Breast epithelium (tissue), 4 donors: ENCODE data around the gene RPP38. TPM values are rescaled to one million over a fixed set of nuclear protein-coding genes. Genes with fewer than 3 reads are reported as not detected.

Source experiments
- DNase-seq, 2 donors: peaks; one replicate each; pipeline ENCODE4 v3.0.0-alpha.2; 2019; ENCODE audit warnings: low spot score in 2 of 2
- H3K27ac ChIP-seq, 2 donors: fragments of 200-600 bp; sonication (generic) in 1 of 2; one replicate each; pipeline ENCODE4 v1.5.1; 2016 to 2019; ENCODE audit warnings: mild to moderate bottlenecking in 1 of 2
- H3K27me3 ChIP-seq, 2 donors: fragments of 200-600 bp; sonication (generic) in 1 of 2; one replicate each; pipeline versions ENCODE4 v1.5.1 to v1.6.0; 2017 to 2019; ENCODE audit warnings: control low read depth in 1 of 2, mild to moderate bottlenecking in 1 of 2
- H3K36me3 ChIP-seq: fragments of 200-600 bp; one replicate; pipeline ENCODE4 v1.5.1; 2019
- H3K4me1 ChIP-seq, 2 donors: fragments of 200-600 bp; sonication (generic); one replicate each; pipeline ENCODE4 v1.5.1; 2016 to 2019; ENCODE audit warnings: control low read depth in 1 of 2
- H3K4me3 ChIP-seq, 3 donors: fragments of 200-600 bp; sonication (generic); 1 replicate in 2 of 3; 2 replicates in 1 of 3; pipeline ENCODE4 v1.5.1; 2016 to 2019; ENCODE audit warnings: mild to moderate bottlenecking in 3 of 3, moderate library complexity in 2 of 3
- H3K9me3 ChIP-seq, 2 donors: fragments of 200-600 bp; sonication (generic) in 1 of 2; one replicate each; pipeline ENCODE4 v1.5.1; 2016 to 2019; ENCODE audit warnings: control low read depth in 1 of 2
- CTCF ChIP-seq, 3 donors: fragments of 450-650 bp; IDR thresholded peaks; one replicate each; pipeline ENCODE4 v1.5.1; 2016 to 2017; ENCODE audit warnings: antibody characterized with exemption in 3 of 3, mild to moderate bottlenecking in 3 of 3, moderate library complexity in 3 of 3
- POLR2A ChIP-seq: fragments of 450-650 bp; IDR thresholded peaks from one replicate; pipeline ENCODE4 v1.6.1; 2016; ENCODE audit warnings: antibody characterized with exemption, mild to moderate bottlenecking, moderate library complexity
- POLR2AphosphoS5 ChIP-seq, 3 donors: sonication (generic); formaldehyde crosslinking; IDR thresholded peaks; one replicate each; pipeline ENCODE4 v1.6.1; 2017; ENCODE audit warnings: antibody characterized with exemption in 3 of 3
- intact Hi-C: fragments of 100-400 bp; cut with DNase I; formaldehyde crosslinking; loops from one replicate; pipeline ENCODE4 v1.15.1; 2023; ENCODE audit warnings: low total_unique reads
- total RNA-seq, 3 donors: library from RNA; depleted of rRNA; stranded (reverse); fragments of >200 nt; gene quantifications; one replicate each; pipeline ENCODE4 v1.1.0, GENCODE V29; 2016

RPP38 gene
- total RNA-seq, 3 donors from 2014 or later: 10.6 to 17.4 (median 16.8) TPM

DNA sequence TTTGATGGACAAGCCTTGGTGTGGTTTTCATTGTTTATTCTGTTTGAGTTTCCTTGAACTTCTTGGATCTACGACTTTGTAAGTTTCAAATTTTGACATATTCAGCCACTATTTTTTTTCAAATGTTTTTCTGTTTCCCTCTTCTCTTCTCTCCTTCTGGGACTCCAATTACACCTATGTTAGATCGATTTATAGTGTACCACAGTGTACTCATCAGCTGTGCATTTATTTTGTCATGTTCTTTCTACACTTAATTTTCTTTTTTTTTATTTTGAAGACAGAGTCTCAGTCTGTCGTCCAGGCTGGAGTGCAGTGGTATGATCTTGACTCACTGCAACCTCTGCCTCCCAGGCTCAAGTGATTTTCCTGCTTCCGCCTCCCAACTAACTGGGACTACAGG, 37.2 kb upstream of the RPP38 start:
- intact Hi-C loops: no loop called here
- Histone ChIP-seq H3K9me3 (peaks cover 0 to 21% of the 10 kb centered on the region in 2 donors), H3K27me3 (no peaks in the 10 kb centered on the region), H3K4me1 (no peaks in the 10 kb centered on the region), H3K4me3 (no peak overlapping the region), H3K36me3 (no peaks in the 10 kb centered on the region), H3K27ac (no peak overlapping the region)
- DNase-seq: no peak
- TF ChIP-seq POLR2AphosphoS5 (IDR thresholded peaks at IDR 0.05) (no peak), POLR2A (no peak), CTCF (IDR thresholded peaks at IDR 0.05) (no peak)

DNA sequence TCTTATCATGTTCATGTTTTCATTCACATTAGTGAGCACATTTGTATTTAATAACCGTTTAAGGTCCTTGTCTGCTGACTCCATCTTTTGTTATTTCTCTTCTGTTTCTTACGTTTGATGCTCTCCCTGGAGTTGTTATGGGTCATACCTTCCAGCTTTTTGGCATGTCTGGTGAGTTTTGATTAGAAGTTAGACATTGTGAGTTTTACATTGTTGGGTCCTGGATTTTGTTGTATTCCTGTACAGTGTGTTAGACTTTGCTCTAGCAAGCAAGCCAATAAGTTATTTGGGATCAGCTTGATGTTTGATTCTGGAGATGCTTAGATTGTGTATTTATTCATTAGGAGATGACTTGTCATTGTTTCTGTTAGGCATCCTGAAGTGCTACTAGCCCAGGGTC, 36.5 kb upstream of the RPP38 start:
- Histone ChIP-seq H3K27me3 (no peaks in the 10 kb centered on the region), H3K4me1 (no peaks in the 10 kb centered on the region), H3K9me3 (peaks cover 0 to 25% of the 10 kb centered on the region in 2 donors), H3K36me3 (no peaks in the 10 kb centered on the region), H3K27ac (no peak overlapping the region), H3K4me3 (no peak overlapping the region)
- intact Hi-C loops: no loop called here
- no peak for DNase-seq
- TF ChIP-seq POLR2AphosphoS5 (IDR thresholded peaks at IDR 0.05): no peak
- no peak for TF ChIP-seq POLR2A
- no peak for TF ChIP-seq CTCF (IDR thresholded peaks at IDR 0.05)

GRCh38 chr10:15067154-15067553, 30.0 kb upstream of the RPP38 start:
- Histone ChIP-seq H3K27ac (no peak overlapping the region), H3K36me3 (no peaks in the 10 kb centered on the region), H3K4me3 (no peak overlapping the region), H3K27me3 (no peaks in the 10 kb centered on the region), H3K9me3 (peaks cover 0 to 6% of the 10 kb centered on the region in 2 donors), H3K4me1 (no peaks in the 10 kb centered on the region)
- intact Hi-C loops: no loop called here
- TF ChIP-seq POLR2AphosphoS5 (IDR thresholded peaks at IDR 0.05) (no peak), POLR2A (no peak), CTCF (IDR thresholded peaks at IDR 0.05) (no peak)
- DNase-seq: no peak

DNA sequence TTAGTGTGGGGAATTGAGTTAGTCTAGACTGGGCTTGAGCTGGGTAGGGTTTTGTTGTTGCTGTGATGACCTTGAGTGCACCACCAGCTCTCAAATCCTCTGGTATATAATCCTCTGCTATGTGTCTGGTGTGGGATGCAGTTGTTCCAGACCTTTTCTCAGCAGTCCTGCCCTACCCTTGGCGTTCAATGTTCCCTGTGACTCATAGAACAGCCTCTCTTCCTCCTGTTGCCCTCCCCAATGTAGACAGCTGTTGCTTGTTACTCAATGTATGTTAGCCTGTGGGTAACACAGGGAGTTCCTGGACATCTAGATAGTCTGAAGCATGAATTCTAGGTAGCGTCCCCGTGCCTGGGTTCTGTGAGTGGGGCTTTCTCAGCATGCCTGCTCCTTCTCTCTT, 28.4 kb upstream of the RPP38 start:
- Histone ChIP-seq H3K27me3 (no peaks in the 10 kb centered on the region), H3K36me3 (no peaks in the 10 kb centered on the region), H3K27ac (no peak overlapping the region), H3K4me1 (no peaks in the 10 kb centered on the region), H3K4me3 (no peak overlapping the region), H3K9me3 (peaks cover 0 to 6% of the 10 kb centered on the region in 2 donors)
- DNase-seq: no peak
- TF ChIP-seq CTCF (IDR thresholded peaks at IDR 0.05): no peak
- no peak for TF ChIP-seq POLR2AphosphoS5 (IDR thresholded peaks at IDR 0.05)
- no peak for TF ChIP-seq POLR2A
- intact Hi-C loops: no loop called here

DNA sequence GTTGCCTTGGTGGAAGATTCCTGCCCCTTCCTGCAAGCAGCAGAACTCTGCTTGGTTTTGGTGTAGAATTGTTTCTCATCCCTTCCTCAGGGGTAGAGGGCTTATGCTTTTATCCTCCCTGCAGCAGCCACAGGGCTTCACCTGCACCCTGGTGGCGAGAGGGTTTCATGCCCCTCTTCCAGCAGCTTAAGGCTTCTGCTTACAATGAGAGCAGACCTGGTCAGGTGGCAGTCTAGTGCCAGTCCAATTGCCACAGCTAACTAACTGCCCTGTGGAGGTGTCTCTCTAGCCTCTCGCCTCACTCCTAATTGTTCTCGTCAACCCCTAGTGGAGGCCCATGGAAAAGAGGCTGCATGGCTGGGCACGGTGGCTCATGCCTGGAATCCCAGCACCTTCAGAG, 27.9 kb upstream of the RPP38 start:
- Histone ChIP-seq H3K36me3 (no peaks in the 10 kb centered on the region), H3K27me3 (no peaks in the 10 kb centered on the region), H3K4me1 (no peaks in the 10 kb centered on the region), H3K27ac (no peak overlapping the region), H3K9me3 (peaks cover 0 to 6% of the 10 kb centered on the region in 2 donors), H3K4me3 (no peak overlapping the region)
- no peak for DNase-seq
- TF ChIP-seq POLR2AphosphoS5 (IDR thresholded peaks at IDR 0.05): no peak
- no peak for TF ChIP-seq CTCF (IDR thresholded peaks at IDR 0.05)
- TF ChIP-seq POLR2A: no peak
- intact Hi-C loops: no loop called here
